HCT116 (cell line): ENCODE data around the gene CHRNA9. TPM values are rescaled to one million over a fixed set of nuclear protein-coding genes. Genes with fewer than 3 reads are reported as not detected.

Source experiments
- ATAC-seq: fragments of 200-7000 bp; cut with Tn5 transposase; 2 replicates; pipeline ENCODE4 v1.9.1; 2020; ENCODE audit warnings: mild to moderate bottlenecking, moderate library complexity
- BruUV-seq: library from RNA; stranded (reverse); fragments of 400-500 nt; replicated peaks from 2 replicates; lab custom pipeline; 2021; lab: Mats Ljungman, UMichigan
- CTCF ChIA-PET: fragments of 300-600 bp; sonication (Branson Sonifier 250); formaldehyde crosslinking; loops from one replicate; lab custom pipeline; 2021; ENCODE audit warnings: antibody characterized with exemption; lab: Charles Lee
- POLR2A ChIA-PET: fragments of 300-600, 350-600 bp; sonication (Branson Sonifier 250); formaldehyde crosslinking; loops from one replicate; lab custom pipeline; 2021; ENCODE audit warnings: antibody characterized with exemption; lab: Charles Lee
- RAD21 ChIA-PET, 2 experiments: fragments of 300-600 bp; sonication (Branson Sonifier 250); formaldehyde crosslinking; loops; one replicate each; lab custom pipeline; 2023; ENCODE audit warnings: low total read pairs in 2 of 2; ENCODE audit not compliant: uncharacterized antibody in 2 of 2, unreplicated experiment in 2 of 2, low non-redundant PET in 1 of 2; lab: Charles Lee
- DNase-seq: peaks from one replicate; pipeline ENCODE4 v3.0.0-alpha.2; 2010; ENCODE audit warnings: low read depth, low spot score
- H2AFZ ChIP-seq: fragments of 200-600 bp; shearing (Covaris generic), sonication (generic); 2 replicates; pipeline ENCODE4 v1.6.1; 2017; ENCODE audit warnings: low read depth, mixed run types, mixed read lengths, antibody characterized with exemption, low read length; ENCODE audit not compliant: poor library complexity, severe bottlenecking
- H3K27ac ChIP-seq: 2 replicates; pipeline ENCODE4 v1.5.1; 2012; ENCODE audit warnings: low read depth, low read length
- H3K27me3 ChIP-seq: fragments of 200-600 bp; sonication (generic); 2 replicates; pipeline ENCODE4 v1.6.1; 2016; ENCODE audit warnings: mixed run types, low read length, mixed read lengths; ENCODE audit not compliant: insufficient read depth
- H3K36me3 ChIP-seq, 2 experiments: fragments of 200-500 bp in 1 of 2; fragments of 200-600 bp in 1 of 2; sonication (Bioruptor generic) in 1 of 2; sonication (generic) in 1 of 2; 2 replicates each; pipeline versions ENCODE4 v1.5.1 to v1.6.1; 2014 to 2016; ENCODE audit warnings: low read length in 2 of 2, inconsistent platforms in 1 of 2, mixed read lengths in 1 of 2, mixed run types in 1 of 2; ENCODE audit not compliant: insufficient read depth in 2 of 2, control insufficient read depth in 1 of 2
- H3K4me1 ChIP-seq, 2 experiments: fragments of 200-600 bp in 1 of 2; sonication (generic) in 1 of 2; 2 replicates each; pipeline versions ENCODE4 v1.5.1 to v1.6.1; 2012 to 2017; ENCODE audit warnings: low read length in 2 of 2, inconsistent platforms in 1 of 2, mild to moderate bottlenecking in 1 of 2, mixed read lengths in 1 of 2, mixed run types in 1 of 2, moderate library complexity in 1 of 2; ENCODE audit not compliant: insufficient read depth in 2 of 2, control insufficient read depth in 1 of 2
- H3K4me2 ChIP-seq: fragments of 200-600 bp; sonication (generic); 2 replicates; pipeline ENCODE4 v1.6.1; 2017; ENCODE audit warnings: mixed run types, low read length, mixed read lengths
- H3K4me3 ChIP-seq, 2 experiments: fragments of 200-600 bp in 1 of 2; sonication (generic) in 1 of 2; replicated peaks in 1 of 2; 2 replicates each; pipeline ENCODE4 v1.5.1; 2011 to 2016; ENCODE audit warnings: low read length in 2 of 2, control low read depth in 1 of 2, low read depth in 1 of 2, mild to moderate bottlenecking in 1 of 2, mixed read lengths in 1 of 2, mixed run types in 1 of 2
- H3K79me2 ChIP-seq: fragments of 200-600 bp; sonication (generic); 2 replicates; pipeline ENCODE4 v1.6.1; 2017; ENCODE audit warnings: mild to moderate bottlenecking, mixed run types, low read length, moderate library complexity, mixed read lengths; ENCODE audit not compliant: insufficient read depth
- H3K9ac ChIP-seq: fragments of 200-600 bp; sonication (generic); 2 replicates; pipeline ENCODE4 v1.6.1; 2016; ENCODE audit warnings: low read length, mixed read lengths
- H3K9me2 ChIP-seq: fragments of 200-600 bp; sonication (generic), shearing (Covaris generic); 2 replicates; pipeline ENCODE4 v1.6.1; 2017; ENCODE audit warnings: mixed run types, mild to moderate bottlenecking, moderate library complexity; ENCODE audit not compliant: insufficient read depth
- H3K9me3 ChIP-seq, 2 experiments: fragments of 200-500 bp in 1 of 2; fragments of 200-600 bp in 1 of 2; sonication (Bioruptor generic) in 1 of 2; sonication (generic) in 1 of 2; 2 replicates each; pipeline ENCODE4 v1.6.1; 2014 to 2017; ENCODE audit warnings: low read length in 2 of 2, mixed read lengths in 2 of 2, inconsistent platforms in 1 of 2, low read depth in 1 of 2, mild to moderate bottlenecking in 1 of 2, mixed run types in 1 of 2, moderate library complexity in 1 of 2; ENCODE audit not compliant: control insufficient read depth in 1 of 2, insufficient read depth in 1 of 2
- H4K20me1 ChIP-seq: fragments of 200-600 bp; sonication (generic), shearing (Covaris generic); 2 replicates; pipeline ENCODE4 v1.6.1; 2017; ENCODE audit warnings: mixed run types, mild to moderate bottlenecking, moderate library complexity; ENCODE audit not compliant: insufficient read depth
- CBX3 ChIP-seq: IDR thresholded peaks from 2 replicates; pipeline ENCODE4 v1.6.1; 2012; ENCODE audit warnings: low read depth
- CEBPB ChIP-seq: IDR thresholded peaks from 2 replicates; pipeline ENCODE4 v1.6.1; 2012; ENCODE audit warnings: low read depth
- CTCF ChIP-seq, 3 experiments: fragments of 200-600 bp in 1 of 3; sonication (generic) in 1 of 3; IDR thresholded peaks in 2 of 3; conservative IDR thresholded peaks in 1 of 3; 2 replicates each; pipeline ENCODE4 v1.5.1; 2012 to 2017; ENCODE audit warnings: low read depth in 2 of 3, low read length in 2 of 3, antibody characterized with exemption in 1 of 3, borderline replicate concordance in 1 of 3, control low read depth in 1 of 3, mild to moderate bottlenecking in 1 of 3, mixed read lengths in 1 of 3, mixed run types in 1 of 3, moderate library complexity in 1 of 3; ENCODE audit not compliant: insufficient read depth in 1 of 3
- ELF1 ChIP-seq: IDR thresholded peaks from 2 replicates; pipeline ENCODE4 v1.6.1; 2012; ENCODE audit warnings: low read depth, borderline replicate concordance
- EZH2 ChIP-seq: fragments of 200-600 bp; sonication (generic); IDR thresholded peaks from 2 replicates; pipeline ENCODE4 v1.6.1; 2017; ENCODE audit warnings: antibody characterized with exemption, mixed run types
- EZH2phosphoT487 ChIP-seq: fragments of 200-600 bp; IDR thresholded peaks from 2 replicates; pipeline ENCODE4 v1.6.1; 2018; ENCODE audit warnings: antibody characterized with exemption, borderline replicate concordance
- FOSL1 ChIP-seq: IDR thresholded peaks from 2 replicates; pipeline ENCODE4 v1.6.1; 2012; ENCODE audit warnings: low read depth
- POLR2A ChIP-seq: IDR thresholded peaks from 2 replicates; pipeline ENCODE4 v1.7.0; 2011; ENCODE audit warnings: borderline replicate concordance; ENCODE audit not compliant: insufficient read depth, insufficient read length; ENCODE audit errors: extremely low read depth
- POLR2AphosphoS5 ChIP-seq: IDR thresholded peaks from 2 replicates; pipeline ENCODE4 v1.6.1; 2011; ENCODE audit warnings: mild to moderate bottlenecking, low read depth, low read length, moderate library complexity
- RAD21 ChIP-seq: IDR thresholded peaks from 2 replicates; pipeline ENCODE4 v1.6.1; 2012; ENCODE audit warnings: low read depth, mild to moderate bottlenecking
- SRF ChIP-seq: IDR thresholded peaks from 2 replicates; pipeline ENCODE4 v1.6.1; 2012; ENCODE audit warnings: low read depth
- YY1 ChIP-seq: IDR thresholded peaks from 2 replicates; pipeline ENCODE4 v1.6.1; 2011; ENCODE audit warnings: low read length, low read depth, moderate library complexity, mild to moderate bottlenecking; ENCODE audit not compliant: insufficient replicate concordance; ENCODE audit errors: extremely low read depth
- ZFX ChIP-seq: fragments of 450-650 bp; IDR thresholded peaks from 2 replicates; pipeline ENCODE4 v1.6.1; 2017
- ZNF274 ChIP-seq: fragments of 200-500 bp; sonication (Bioruptor generic); IDR thresholded peaks from 2 replicates; pipeline ENCODE4 v1.6.1; 2014; ENCODE audit warnings: mild to moderate bottlenecking, low read depth, low read length, inconsistent platforms
- intact Hi-C: fragments of 100-400 bp; cut with micrococcal nuclease; formaldehyde crosslinking; loops from 2 replicates; pipeline ENCODE4 v1.10.0; 2022
- total RNA-seq: library from RNA; stranded (reverse); gene quantifications from one replicate; pipeline ENCODE4 v1.2.1, GENCODE V29; 2021; ENCODE audit not compliant: unreplicated experiment
- TF ChIP-seq, protein P1 (sequence below): IDR thresholded peaks from 2 replicates; pipeline ENCODE4 v1.6.1; 2012
- TF ChIP-seq, protein P2 (sequence below): IDR thresholded peaks from 2 replicates; pipeline ENCODE4 v1.6.1; 2012; ENCODE audit warnings: low read depth
- TF ChIP-seq, protein P3 (sequence below): IDR thresholded peaks from 2 replicates; pipeline ENCODE4 v1.6.1; 2011; ENCODE audit warnings: mild to moderate bottlenecking, low read length, moderate library complexity; ENCODE audit not compliant: insufficient replicate concordance; ENCODE audit errors: extremely low read depth

CHRNA9 gene
- total RNA-seq, 1 experiment from 2014 or later, result not detected

GRCh38 chr4:40321574-40322275 lies 13.4 kb upstream of the CHRNA9 start:
- no peak for ATAC-seq
- Histone ChIP-seq H3K4me2 (no peak overlapping the region), H4K20me1 (no peaks in the 10 kb centered on the region), H3K9me2 (no peaks in the 10 kb centered on the region), H2AFZ (no peak overlapping the region), H3K27me3 (no peaks in the 10 kb centered on the region), H3K9ac (no peak overlapping the region), H3K4me1 (peaks cover 2 to 18% of the 10 kb centered on the region in 2 experiments; a peak in 3 of 4 replicates), H3K27ac (no peak overlapping the region), H3K79me2 (no peaks in the 10 kb centered on the region), H3K36me3 (no peaks in the 10 kb centered on the region), H3K9me3 (no peaks in the 10 kb centered on the region), H3K4me3 (no peak overlapping the region)
- TF ChIP-seq EZH2phosphoT487 (no peak), CBX3 (no peak), FOSL1 (no peak), ZNF274 (no peak), RAD21 (no peak), POLR2A (no peak), ELF1 (no peak), POLR2AphosphoS5 (no peak), ZFX (no peak), CEBPB (no peak), CTCF (IDR thresholded peaks at IDR 0.05 in 2 of 3, conservative IDR thresholded peaks at IDR 0.05 in 1 of 3; ENCODE audit: borderline replicate concordance in 1 of 3, insufficient read depth in 1 of 3, low read depth in 2 of 3, low read length in 2 of 3) (no peak), YY1 (no peak), EZH2 (no peak), SRF (no peak)
- TF ChIP-seq, protein P1, sequence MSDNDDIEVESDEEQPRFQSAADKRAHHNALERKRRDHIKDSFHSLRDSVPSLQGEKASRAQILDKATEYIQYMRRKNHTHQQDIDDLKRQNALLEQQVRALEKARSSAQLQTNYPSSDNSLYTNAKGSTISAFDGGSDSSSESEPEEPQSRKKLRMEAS, result no peak
- TF ChIP-seq, protein P2, sequence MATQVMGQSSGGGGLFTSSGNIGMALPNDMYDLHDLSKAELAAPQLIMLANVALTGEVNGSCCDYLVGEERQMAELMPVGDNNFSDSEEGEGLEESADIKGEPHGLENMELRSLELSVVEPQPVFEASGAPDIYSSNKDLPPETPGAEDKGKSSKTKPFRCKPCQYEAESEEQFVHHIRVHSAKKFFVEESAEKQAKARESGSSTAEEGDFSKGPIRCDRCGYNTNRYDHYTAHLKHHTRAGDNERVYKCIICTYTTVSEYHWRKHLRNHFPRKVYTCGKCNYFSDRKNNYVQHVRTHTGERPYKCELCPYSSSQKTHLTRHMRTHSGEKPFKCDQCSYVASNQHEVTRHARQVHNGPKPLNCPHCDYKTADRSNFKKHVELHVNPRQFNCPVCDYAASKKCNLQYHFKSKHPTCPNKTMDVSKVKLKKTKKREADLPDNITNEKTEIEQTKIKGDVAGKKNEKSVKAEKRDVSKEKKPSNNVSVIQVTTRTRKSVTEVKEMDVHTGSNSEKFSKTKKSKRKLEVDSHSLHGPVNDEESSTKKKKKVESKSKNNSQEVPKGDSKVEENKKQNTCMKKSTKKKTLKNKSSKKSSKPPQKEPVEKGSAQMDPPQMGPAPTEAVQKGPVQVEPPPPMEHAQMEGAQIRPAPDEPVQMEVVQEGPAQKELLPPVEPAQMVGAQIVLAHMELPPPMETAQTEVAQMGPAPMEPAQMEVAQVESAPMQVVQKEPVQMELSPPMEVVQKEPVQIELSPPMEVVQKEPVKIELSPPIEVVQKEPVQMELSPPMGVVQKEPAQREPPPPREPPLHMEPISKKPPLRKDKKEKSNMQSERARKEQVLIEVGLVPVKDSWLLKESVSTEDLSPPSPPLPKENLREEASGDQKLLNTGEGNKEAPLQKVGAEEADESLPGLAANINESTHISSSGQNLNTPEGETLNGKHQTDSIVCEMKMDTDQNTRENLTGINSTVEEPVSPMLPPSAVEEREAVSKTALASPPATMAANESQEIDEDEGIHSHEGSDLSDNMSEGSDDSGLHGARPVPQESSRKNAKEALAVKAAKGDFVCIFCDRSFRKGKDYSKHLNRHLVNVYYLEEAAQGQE, result no peak
- TF ChIP-seq, protein P3, sequence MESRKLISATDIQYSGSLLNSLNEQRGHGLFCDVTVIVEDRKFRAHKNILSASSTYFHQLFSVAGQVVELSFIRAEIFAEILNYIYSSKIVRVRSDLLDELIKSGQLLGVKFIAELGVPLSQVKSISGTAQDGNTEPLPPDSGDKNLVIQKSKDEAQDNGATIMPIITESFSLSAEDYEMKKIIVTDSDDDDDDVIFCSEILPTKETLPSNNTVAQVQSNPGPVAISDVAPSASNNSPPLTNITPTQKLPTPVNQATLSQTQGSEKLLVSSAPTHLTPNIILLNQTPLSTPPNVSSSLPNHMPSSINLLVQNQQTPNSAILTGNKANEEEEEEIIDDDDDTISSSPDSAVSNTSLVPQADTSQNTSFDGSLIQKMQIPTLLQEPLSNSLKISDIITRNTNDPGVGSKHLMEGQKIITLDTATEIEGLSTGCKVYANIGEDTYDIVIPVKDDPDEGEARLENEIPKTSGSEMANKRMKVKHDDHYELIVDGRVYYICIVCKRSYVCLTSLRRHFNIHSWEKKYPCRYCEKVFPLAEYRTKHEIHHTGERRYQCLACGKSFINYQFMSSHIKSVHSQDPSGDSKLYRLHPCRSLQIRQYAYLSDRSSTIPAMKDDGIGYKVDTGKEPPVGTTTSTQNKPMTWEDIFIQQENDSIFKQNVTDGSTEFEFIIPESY, result no peak
- POLR2A ChIA-PET, result interaction anchor here (1.0 kb wide), 1 partner anchor 12 kb away, joined by 3 read pairs; no protein-coding TSS in a partner anchor
- CTCF ChIA-PET, result interaction anchor here (0.7 kb wide), 1 partner anchor 853 kb away, joined by 3 read pairs; no protein-coding TSS in a partner anchor
- intact Hi-C loops, result no loop called here
- no TSS peak for BruUV-seq
- DNase-seq, result no peak
- RAD21 ChIA-PET, result no interaction called here
